K562 (cell line): ENCODE data around the gene GNA15. TPM values are rescaled to one million over a fixed set of nuclear protein-coding genes. Genes with fewer than 3 reads are reported as not detected.

Experiments
- HDAC8 ChIP-seq: fragments of 450-650 bp; IDR thresholded peaks from 2 replicates; pipeline ENCODE4 v1.6.1; 2016; ENCODE audit warnings: mild to moderate bottlenecking, missing genetic modification characterization, moderate library complexity, missing compliant biosample characterization
- ZNF766 ChIP-seq: fragments of 200-800 bp; sonication (Bioruptor generic); conservative IDR thresholded peaks from 2 replicates; pipeline ENCODE4 v1.6.1; 2016; ENCODE audit warnings: missing genetic modification characterization, missing compliant biosample characterization
- polyA plus RNA-seq, 8 experiments: library from polyadenylated mRNA; depleted of rRNA in 4 of 8; stranded (reverse) in 5 of 8; unstranded in 3 of 8; fragments of >200 nt; fragmentation: Nextera tagmentation in 2 of 8; fragmentation: Illumina TruSeq in 1 of 8; extraction: Ambion mirVana in 2 of 8; extraction: Trizol in 1 of 8; gene quantifications; 2 replicates each; pipeline versions ENCODE4 v1.2.1 to v1.2.3, GENCODE V29; 2011 to 2014; ENCODE audit warnings: inconsistent platforms in 1 of 8, missing spikeins in 1 of 8
- total RNA-seq, 7 experiments: library from RNA; depleted of rRNA in 6 of 7; stranded (reverse); fragments of >200 nt in 6 of 7; fragmentation: Illumina TruSeq in 2 of 7; extraction: Trizol in 2 of 7; gene quantifications; 2 replicates each; pipeline versions ENCODE4 v1.2.1 to v1.2.3, GENCODE V29; 2011 to 2021; ENCODE audit warnings: low replicate concordance in 1 of 7
- TF ChIP-seq, protein P1 (sequence below): fragments of 450-650 bp; IDR thresholded peaks from 2 replicates; pipeline ENCODE4 v1.6.1; 2016; ENCODE audit warnings: mild to moderate bottlenecking, moderate library complexity
- TF ChIP-seq, protein P2 (sequence below): fragments of 450-650 bp; IDR thresholded peaks from 2 replicates; pipeline ENCODE4 v1.7.1; 2018; ENCODE audit warnings: mild to moderate bottlenecking, low read depth; ENCODE audit not compliant: partially characterized antibody
- TF ChIP-seq, protein P3 (sequence below): fragments of 450-650 bp; formaldehyde crosslinking; IDR thresholded peaks from 2 replicates; pipeline ENCODE4 v1.4.0; 2020; ENCODE audit warnings: mild to moderate bottlenecking, moderate library complexity

Gene GNA15
- total and polyA plus RNA-seq, 9 of the 15 experiments (the other 6 are each of a cell fraction or from before 2014, with no cell fraction given), result 0.03 to 0.24 (median 0.11) TPM; not detected in 1

DNA sequence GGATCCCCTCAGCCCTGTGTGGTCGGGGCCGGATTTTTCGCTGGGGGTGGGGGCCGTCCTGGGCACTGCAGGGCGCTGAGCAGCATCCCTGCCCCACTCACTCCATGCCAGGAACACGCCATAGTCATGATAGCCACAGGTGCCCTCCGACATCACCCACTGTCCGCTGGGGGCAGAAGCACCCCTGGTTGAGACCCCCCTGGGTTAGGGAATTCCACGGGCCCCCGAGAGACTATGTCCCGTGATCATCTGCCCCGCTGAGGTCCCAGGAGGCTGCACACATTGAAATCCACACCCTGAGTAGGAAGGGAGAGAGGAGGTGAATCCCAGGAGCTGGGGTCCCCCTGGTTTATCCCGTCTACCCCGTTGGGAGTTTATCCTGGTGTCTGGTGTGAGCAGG is 66.1 kb downstream of the GNA15 start (continued):
- TF ChIP-seq, protein P1, sequence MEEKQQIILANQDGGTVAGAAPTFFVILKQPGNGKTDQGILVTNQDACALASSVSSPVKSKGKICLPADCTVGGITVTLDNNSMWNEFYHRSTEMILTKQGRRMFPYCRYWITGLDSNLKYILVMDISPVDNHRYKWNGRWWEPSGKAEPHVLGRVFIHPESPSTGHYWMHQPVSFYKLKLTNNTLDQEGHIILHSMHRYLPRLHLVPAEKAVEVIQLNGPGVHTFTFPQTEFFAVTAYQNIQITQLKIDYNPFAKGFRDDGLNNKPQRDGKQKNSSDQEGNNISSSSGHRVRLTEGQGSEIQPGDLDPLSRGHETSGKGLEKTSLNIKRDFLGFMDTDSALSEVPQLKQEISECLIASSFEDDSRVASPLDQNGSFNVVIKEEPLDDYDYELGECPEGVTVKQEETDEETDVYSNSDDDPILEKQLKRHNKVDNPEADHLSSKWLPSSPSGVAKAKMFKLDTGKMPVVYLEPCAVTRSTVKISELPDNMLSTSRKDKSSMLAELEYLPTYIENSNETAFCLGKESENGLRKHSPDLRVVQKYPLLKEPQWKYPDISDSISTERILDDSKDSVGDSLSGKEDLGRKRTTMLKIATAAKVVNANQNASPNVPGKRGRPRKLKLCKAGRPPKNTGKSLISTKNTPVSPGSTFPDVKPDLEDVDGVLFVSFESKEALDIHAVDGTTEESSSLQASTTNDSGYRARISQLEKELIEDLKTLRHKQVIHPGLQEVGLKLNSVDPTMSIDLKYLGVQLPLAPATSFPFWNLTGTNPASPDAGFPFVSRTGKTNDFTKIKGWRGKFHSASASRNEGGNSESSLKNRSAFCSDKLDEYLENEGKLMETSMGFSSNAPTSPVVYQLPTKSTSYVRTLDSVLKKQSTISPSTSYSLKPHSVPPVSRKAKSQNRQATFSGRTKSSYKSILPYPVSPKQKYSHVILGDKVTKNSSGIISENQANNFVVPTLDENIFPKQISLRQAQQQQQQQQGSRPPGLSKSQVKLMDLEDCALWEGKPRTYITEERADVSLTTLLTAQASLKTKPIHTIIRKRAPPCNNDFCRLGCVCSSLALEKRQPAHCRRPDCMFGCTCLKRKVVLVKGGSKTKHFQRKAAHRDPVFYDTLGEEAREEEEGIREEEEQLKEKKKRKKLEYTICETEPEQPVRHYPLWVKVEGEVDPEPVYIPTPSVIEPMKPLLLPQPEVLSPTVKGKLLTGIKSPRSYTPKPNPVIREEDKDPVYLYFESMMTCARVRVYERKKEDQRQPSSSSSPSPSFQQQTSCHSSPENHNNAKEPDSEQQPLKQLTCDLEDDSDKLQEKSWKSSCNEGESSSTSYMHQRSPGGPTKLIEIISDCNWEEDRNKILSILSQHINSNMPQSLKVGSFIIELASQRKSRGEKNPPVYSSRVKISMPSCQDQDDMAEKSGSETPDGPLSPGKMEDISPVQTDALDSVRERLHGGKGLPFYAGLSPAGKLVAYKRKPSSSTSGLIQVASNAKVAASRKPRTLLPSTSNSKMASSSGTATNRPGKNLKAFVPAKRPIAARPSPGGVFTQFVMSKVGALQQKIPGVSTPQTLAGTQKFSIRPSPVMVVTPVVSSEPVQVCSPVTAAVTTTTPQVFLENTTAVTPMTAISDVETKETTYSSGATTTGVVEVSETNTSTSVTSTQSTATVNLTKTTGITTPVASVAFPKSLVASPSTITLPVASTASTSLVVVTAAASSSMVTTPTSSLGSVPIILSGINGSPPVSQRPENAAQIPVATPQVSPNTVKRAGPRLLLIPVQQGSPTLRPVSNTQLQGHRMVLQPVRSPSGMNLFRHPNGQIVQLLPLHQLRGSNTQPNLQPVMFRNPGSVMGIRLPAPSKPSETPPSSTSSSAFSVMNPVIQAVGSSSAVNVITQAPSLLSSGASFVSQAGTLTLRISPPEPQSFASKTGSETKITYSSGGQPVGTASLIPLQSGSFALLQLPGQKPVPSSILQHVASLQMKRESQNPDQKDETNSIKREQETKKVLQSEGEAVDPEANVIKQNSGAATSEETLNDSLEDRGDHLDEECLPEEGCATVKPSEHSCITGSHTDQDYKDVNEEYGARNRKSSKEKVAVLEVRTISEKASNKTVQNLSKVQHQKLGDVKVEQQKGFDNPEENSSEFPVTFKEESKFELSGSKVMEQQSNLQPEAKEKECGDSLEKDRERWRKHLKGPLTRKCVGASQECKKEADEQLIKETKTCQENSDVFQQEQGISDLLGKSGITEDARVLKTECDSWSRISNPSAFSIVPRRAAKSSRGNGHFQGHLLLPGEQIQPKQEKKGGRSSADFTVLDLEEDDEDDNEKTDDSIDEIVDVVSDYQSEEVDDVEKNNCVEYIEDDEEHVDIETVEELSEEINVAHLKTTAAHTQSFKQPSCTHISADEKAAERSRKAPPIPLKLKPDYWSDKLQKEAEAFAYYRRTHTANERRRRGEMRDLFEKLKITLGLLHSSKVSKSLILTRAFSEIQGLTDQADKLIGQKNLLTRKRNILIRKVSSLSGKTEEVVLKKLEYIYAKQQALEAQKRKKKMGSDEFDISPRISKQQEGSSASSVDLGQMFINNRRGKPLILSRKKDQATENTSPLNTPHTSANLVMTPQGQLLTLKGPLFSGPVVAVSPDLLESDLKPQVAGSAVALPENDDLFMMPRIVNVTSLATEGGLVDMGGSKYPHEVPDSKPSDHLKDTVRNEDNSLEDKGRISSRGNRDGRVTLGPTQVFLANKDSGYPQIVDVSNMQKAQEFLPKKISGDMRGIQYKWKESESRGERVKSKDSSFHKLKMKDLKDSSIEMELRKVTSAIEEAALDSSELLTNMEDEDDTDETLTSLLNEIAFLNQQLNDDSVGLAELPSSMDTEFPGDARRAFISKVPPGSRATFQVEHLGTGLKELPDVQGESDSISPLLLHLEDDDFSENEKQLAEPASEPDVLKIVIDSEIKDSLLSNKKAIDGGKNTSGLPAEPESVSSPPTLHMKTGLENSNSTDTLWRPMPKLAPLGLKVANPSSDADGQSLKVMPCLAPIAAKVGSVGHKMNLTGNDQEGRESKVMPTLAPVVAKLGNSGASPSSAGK, result no peak
- TF ChIP-seq, protein P2, sequence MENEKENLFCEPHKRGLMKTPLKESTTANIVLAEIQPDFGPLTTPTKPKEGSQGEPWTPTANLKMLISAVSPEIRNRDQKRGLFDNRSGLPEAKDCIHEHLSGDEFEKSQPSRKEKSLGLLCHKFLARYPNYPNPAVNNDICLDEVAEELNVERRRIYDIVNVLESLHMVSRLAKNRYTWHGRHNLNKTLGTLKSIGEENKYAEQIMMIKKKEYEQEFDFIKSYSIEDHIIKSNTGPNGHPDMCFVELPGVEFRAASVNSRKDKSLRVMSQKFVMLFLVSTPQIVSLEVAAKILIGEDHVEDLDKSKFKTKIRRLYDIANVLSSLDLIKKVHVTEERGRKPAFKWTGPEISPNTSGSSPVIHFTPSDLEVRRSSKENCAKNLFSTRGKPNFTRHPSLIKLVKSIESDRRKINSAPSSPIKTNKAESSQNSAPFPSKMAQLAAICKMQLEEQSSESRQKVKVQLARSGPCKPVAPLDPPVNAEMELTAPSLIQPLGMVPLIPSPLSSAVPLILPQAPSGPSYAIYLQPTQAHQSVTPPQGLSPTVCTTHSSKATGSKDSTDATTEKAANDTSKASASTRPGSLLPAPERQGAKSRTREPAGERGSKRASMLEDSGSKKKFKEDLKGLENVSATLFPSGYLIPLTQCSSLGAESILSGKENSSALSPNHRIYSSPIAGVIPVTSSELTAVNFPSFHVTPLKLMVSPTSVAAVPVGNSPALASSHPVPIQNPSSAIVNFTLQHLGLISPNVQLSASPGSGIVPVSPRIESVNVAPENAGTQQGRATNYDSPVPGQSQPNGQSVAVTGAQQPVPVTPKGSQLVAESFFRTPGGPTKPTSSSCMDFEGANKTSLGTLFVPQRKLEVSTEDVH, result no peak
- TF ChIP-seq ZNF766 (CRISPR knock-in tag) (no peak), HDAC8 (tag) (no peak)
- TF ChIP-seq, protein P3, sequence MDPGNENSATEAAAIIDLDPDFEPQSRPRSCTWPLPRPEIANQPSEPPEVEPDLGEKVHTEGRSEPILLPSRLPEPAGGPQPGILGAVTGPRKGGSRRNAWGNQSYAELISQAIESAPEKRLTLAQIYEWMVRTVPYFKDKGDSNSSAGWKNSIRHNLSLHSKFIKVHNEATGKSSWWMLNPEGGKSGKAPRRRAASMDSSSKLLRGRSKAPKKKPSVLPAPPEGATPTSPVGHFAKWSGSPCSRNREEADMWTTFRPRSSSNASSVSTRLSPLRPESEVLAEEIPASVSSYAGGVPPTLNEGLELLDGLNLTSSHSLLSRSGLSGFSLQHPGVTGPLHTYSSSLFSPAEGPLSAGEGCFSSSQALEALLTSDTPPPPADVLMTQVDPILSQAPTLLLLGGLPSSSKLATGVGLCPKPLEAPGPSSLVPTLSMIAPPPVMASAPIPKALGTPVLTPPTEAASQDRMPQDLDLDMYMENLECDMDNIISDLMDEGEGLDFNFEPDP (CRISPR knock-in tag), result no peak
